ENCODE results near the gene LYST.
"Not testable (repeated sequence)": the region's sequence is repeated elsewhere in the genome, so short reads cannot be mapped to it uniquely, and the experiment has no call there.

Gene LYST

DNA sequence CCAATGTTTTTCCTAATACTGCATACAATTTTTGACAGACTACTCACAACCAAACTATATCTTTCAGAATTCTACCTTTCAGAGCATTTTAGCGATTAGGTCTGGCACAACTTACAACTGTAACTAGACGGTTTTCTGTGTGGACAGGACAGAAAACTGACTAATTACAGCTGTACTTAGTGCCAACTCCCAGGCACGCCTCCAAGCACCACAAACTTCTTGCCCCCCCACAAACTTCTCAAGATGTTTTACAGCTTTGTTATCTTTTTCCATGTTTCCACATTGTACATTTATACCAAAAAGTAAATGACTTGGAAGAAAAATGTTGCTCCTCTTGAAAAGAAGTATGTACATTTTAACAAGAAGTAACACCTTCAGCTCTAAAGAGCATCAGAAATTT is 13.8 kb downstream of the LYST start:
- Histone ChIP-seq H3K9me2 (ENCODE audit: low read depth, low read length) (no peaks in the 10 kb centered on the region), H4K20me1 (ENCODE audit: insufficient read depth, low read length) (no peaks in the 10 kb centered on the region), H3K4me1 (ENCODE audit: insufficient read depth, low read length, severe bottlenecking) (no peaks in the 10 kb centered on the region), H3K4me3 (ENCODE audit: low read depth, low read length, poor library complexity, severe bottlenecking) (no peak overlapping the region), H3K27ac (ENCODE audit: low read depth, low read length, poor library complexity, severe bottlenecking) (no peak overlapping the region), H3K27me3 (ENCODE audit: insufficient read depth, low read length) (no peaks in the 10 kb centered on the region), H3K4me2 (ENCODE audit: low read length) (no peak overlapping the region), H3K9me3 (ENCODE audit: low read length) (no peaks in the 10 kb centered on the region), H3K36me3 (ENCODE audit: insufficient read depth, low read length) (no peaks in the 10 kb centered on the region), H3K79me2 (ENCODE audit: insufficient read depth, low read length) (no peaks in the 10 kb centered on the region), H2AFZ (ENCODE audit: low read length) (no peak overlapping the region), H3K9ac (ENCODE audit: low read length) (no peak overlapping the region), H3F3A (ENCODE audit: insufficient read depth, low read length) (no peaks in the 10 kb centered on the region)
- TF ChIP-seq EZH2 (IDR thresholded peaks at IDR 0.05; ENCODE audit: borderline replicate concordance, low read length), result no peak
- TF ChIP-seq, protein P1, sequence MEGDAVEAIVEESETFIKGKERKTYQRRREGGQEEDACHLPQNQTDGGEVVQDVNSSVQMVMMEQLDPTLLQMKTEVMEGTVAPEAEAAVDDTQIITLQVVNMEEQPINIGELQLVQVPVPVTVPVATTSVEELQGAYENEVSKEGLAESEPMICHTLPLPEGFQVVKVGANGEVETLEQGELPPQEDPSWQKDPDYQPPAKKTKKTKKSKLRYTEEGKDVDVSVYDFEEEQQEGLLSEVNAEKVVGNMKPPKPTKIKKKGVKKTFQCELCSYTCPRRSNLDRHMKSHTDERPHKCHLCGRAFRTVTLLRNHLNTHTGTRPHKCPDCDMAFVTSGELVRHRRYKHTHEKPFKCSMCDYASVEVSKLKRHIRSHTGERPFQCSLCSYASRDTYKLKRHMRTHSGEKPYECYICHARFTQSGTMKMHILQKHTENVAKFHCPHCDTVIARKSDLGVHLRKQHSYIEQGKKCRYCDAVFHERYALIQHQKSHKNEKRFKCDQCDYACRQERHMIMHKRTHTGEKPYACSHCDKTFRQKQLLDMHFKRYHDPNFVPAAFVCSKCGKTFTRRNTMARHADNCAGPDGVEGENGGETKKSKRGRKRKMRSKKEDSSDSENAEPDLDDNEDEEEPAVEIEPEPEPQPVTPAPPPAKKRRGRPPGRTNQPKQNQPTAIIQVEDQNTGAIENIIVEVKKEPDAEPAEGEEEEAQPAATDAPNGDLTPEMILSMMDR (IDR thresholded peaks at IDR 0.05; ENCODE audit: low read length), result no peak

DNA sequence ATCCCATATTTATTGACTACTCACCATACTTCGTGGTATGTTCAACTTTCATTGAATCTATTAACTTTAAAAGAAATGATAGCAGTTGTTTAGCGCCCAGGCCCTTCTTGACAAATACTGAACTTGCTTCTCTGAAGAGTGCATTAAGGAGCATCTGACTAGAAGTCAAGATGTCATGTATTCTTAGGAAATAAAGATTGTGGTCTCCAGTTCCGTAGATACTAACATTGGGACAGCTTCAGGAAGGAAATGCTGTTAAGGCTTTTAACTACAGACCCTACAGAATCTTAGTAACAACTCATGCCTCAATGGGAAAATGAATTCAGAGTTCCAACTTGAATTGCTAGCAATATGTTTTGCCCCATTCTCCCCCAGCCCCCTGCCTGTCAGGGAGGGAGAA is 14.8 kb downstream of the LYST start:
- no peak overlapping the region for H3K4me3 ChIP-seq (ENCODE audit: low read depth, low read length, poor library complexity, severe bottlenecking)
- no peaks in the 10 kb centered on the region for H3F3A ChIP-seq (ENCODE audit: insufficient read depth, low read length)
- H3K4me2 ChIP-seq (ENCODE audit: low read length), result no peak overlapping the region
- no peaks in the 10 kb centered on the region for H3K36me3 ChIP-seq (ENCODE audit: insufficient read depth, low read length)
- no peak overlapping the region for H2AFZ ChIP-seq (ENCODE audit: low read length)
- no peak overlapping the region for H3K9ac ChIP-seq (ENCODE audit: low read length)
- no peaks in the 10 kb centered on the region for H3K9me2 ChIP-seq (ENCODE audit: low read depth, low read length)
- no peaks in the 10 kb centered on the region for H4K20me1 ChIP-seq (ENCODE audit: insufficient read depth, low read length)
- H3K79me2 ChIP-seq (ENCODE audit: insufficient read depth, low read length), result no peaks in the 10 kb centered on the region
- no peaks in the 10 kb centered on the region for H3K9me3 ChIP-seq (ENCODE audit: low read length)
- no peaks in the 10 kb centered on the region for H3K4me1 ChIP-seq (ENCODE audit: insufficient read depth, low read length, severe bottlenecking)
- H3K27ac ChIP-seq (ENCODE audit: low read depth, low read length, poor library complexity, severe bottlenecking), result no peak overlapping the region
- H3K27me3 ChIP-seq (ENCODE audit: insufficient read depth, low read length), result no peaks in the 10 kb centered on the region
- TF ChIP-seq, protein P1 (IDR thresholded peaks at IDR 0.05; ENCODE audit: low read length), result no peak
- TF ChIP-seq EZH2 (IDR thresholded peaks at IDR 0.05; ENCODE audit: borderline replicate concordance, low read length), result no peak

- not testable (repeated sequence) for H3F3A ChIP-seq (ENCODE audit: insufficient read depth, low read length); H3K27me3 ChIP-seq (ENCODE audit: insufficient read depth, low read length); H3K79me2 ChIP-seq (ENCODE audit: insufficient read depth, low read length); H3K9me3 ChIP-seq (ENCODE audit: low read length); H3K4me1 ChIP-seq (ENCODE audit: insufficient read depth, low read length, severe bottlenecking); H3K4me2 ChIP-seq (ENCODE audit: low read length); H3K9me2 ChIP-seq (ENCODE audit: low read depth, low read length); H3K9ac ChIP-seq (ENCODE audit: low read length); H3K4me3 ChIP-seq (ENCODE audit: low read depth, low read length, poor library complexity, severe bottlenecking); H4K20me1 ChIP-seq (ENCODE audit: insufficient read depth, low read length); H2AFZ ChIP-seq (ENCODE audit: low read length); H3K36me3 ChIP-seq (ENCODE audit: insufficient read depth, low read length); H3K27ac ChIP-seq (ENCODE audit: low read depth, low read length, poor library complexity, severe bottlenecking)
Observed at GRCh38 chr1:235848251-235848650, 18.5 kb downstream of the LYST start.

- H4K20me1 ChIP-seq (ENCODE audit: insufficient read depth, low read length); H3F3A ChIP-seq (ENCODE audit: insufficient read depth, low read length); H3K9me2 ChIP-seq (ENCODE audit: low read depth, low read length); H3K36me3 ChIP-seq (ENCODE audit: insufficient read depth, low read length); H3K4me1 ChIP-seq (ENCODE audit: insufficient read depth, low read length, severe bottlenecking); H3K9me3 ChIP-seq (ENCODE audit: low read length); H2AFZ ChIP-seq (ENCODE audit: low read length); H3K9ac ChIP-seq (ENCODE audit: low read length); H3K4me3 ChIP-seq (ENCODE audit: low read depth, low read length, poor library complexity, severe bottlenecking); H3K27me3 ChIP-seq (ENCODE audit: insufficient read depth, low read length); H3K79me2 ChIP-seq (ENCODE audit: insufficient read depth, low read length); H3K27ac ChIP-seq (ENCODE audit: low read depth, low read length, poor library complexity, severe bottlenecking); H3K4me2 ChIP-seq (ENCODE audit: low read length): not testable (repeated sequence)
- TF ChIP-seq, protein P1 (IDR thresholded peaks at IDR 0.05; ENCODE audit: low read length), result peak; percentile 44; the same call in 1 of the 2 replicates
Observed at GRCh38 chr1:235845656-235846107, 21.0 kb downstream of the LYST start.

All from OCI-LY1 (cell line).